Endothelial cell of umbilical vein (primary cell): Measurements from ENCODE around the gene PRDM1. TPM values are rescaled to one million over a fixed set of nuclear protein-coding genes. Genes with fewer than 3 reads are reported as not detected.

ENCODE experiments used
- BruUV-seq: library from RNA; stranded (reverse); fragments of 400-500 nt; replicated peaks from 2 replicates; lab custom pipeline; 2021; lab: Mats Ljungman, UMichigan
- CTCF ChIA-PET: fragments of 300-600, 350-600 bp; sonication (Branson Sonifier 250); formaldehyde crosslinking; loops from one replicate; lab custom pipeline; 2021; ENCODE audit warnings: antibody characterized with exemption, inconsistent platforms; lab: Charles Lee
- POLR2A ChIA-PET: fragments of 300-600, 350-600 bp; sonication (Branson Sonifier 250); formaldehyde crosslinking; loops from one replicate; lab custom pipeline; 2021; ENCODE audit warnings: antibody characterized with exemption, inconsistent platforms; lab: Charles Lee
- DNase-seq: peaks from one replicate; pipeline ENCODE4 v3.0.0-alpha.2; 2011; ENCODE audit warnings: low read depth, low spot score
- FAIRE-seq: peaks from 2 replicates; lab custom pipeline; 2011; peaks lifted over from hg19 to GRCh38; lab: Jason Lieb, UNC
- H2AFZ ChIP-seq: 2 replicates; pipeline ENCODE4 v1.6.0; 2012; ENCODE audit warnings: low read depth, low read length, control low read depth, inconsistent platforms
- H3K27ac ChIP-seq: 2 replicates; pipeline ENCODE4 v1.5.1; 2011; ENCODE audit warnings: low read depth, mild to moderate bottlenecking, control low read depth, low read length, moderate library complexity; ENCODE audit not compliant: insufficient read depth
- H3K27me3 ChIP-seq, 2 experiments: 2 replicates each; pipeline versions ENCODE4 v1.6.0 to v1.6.1; 2011; ENCODE audit warnings: low read length in 2 of 2, mixed read lengths in 1 of 2; ENCODE audit not compliant: control insufficient read depth in 2 of 2, insufficient read depth in 2 of 2
- H3K36me3 ChIP-seq, 2 experiments: 2 replicates in 1 of 2; 3 replicates in 1 of 2; pipeline ENCODE4 v1.5.1; 2011; ENCODE audit warnings: low read length in 2 of 2, mild to moderate bottlenecking in 1 of 2, moderate library complexity in 1 of 2; ENCODE audit not compliant: control insufficient read depth in 2 of 2, insufficient read depth in 2 of 2; ENCODE audit errors: extremely low read depth in 1 of 2
- H3K4me1 ChIP-seq: 3 replicates; pipeline ENCODE4 v1.5.1; 2011; ENCODE audit warnings: mild to moderate bottlenecking, low read length; ENCODE audit not compliant: control insufficient read depth, insufficient read depth; ENCODE audit errors: extremely low read depth
- H3K4me2 ChIP-seq: 2 replicates; pipeline ENCODE4 v1.6.1; 2011; ENCODE audit warnings: low read length, control low read depth, mixed read lengths; ENCODE audit not compliant: insufficient read depth
- H3K4me3 ChIP-seq, 3 experiments: fragments of 200-600 bp in 1 of 3; sonication (generic), shearing (Covaris generic) in 1 of 3; replicated peaks in 1 of 3; 2 replicates each; pipeline ENCODE4 v1.5.1; 2011 to 2016; ENCODE audit warnings: control low read depth in 3 of 3, low read length in 3 of 3, mild to moderate bottlenecking in 2 of 3, inconsistent platforms in 1 of 3, low read depth in 1 of 3, moderate library complexity in 1 of 3; ENCODE audit not compliant: insufficient read depth in 1 of 3
- H3K79me2 ChIP-seq: 2 replicates; pipeline ENCODE4 v1.6.0; 2012; ENCODE audit warnings: low read length, inconsistent platforms; ENCODE audit not compliant: control insufficient read depth, insufficient read depth
- H3K9ac ChIP-seq: replicated peaks from 2 replicates; pipeline ENCODE3; 2011; ENCODE audit warnings: low read length, control low read depth; ENCODE audit not compliant: insufficient read depth; ENCODE audit errors: extremely low read depth
- H3K9me1 ChIP-seq: replicated peaks from 3 replicates; pipeline ENCODE4 v1.6.0; 2011; ENCODE audit warnings: mild to moderate bottlenecking, low read length; ENCODE audit not compliant: control insufficient read depth, insufficient read depth; ENCODE audit errors: extremely low read depth
- H3K9me3 ChIP-seq: replicated peaks from 2 replicates; pipeline ENCODE4 v1.5.1; 2012; ENCODE audit warnings: low read length, inconsistent platforms; ENCODE audit not compliant: control insufficient read depth, insufficient read depth
- H4K20me1 ChIP-seq: replicated peaks from 2 replicates; pipeline ENCODE3; 2011; ENCODE audit warnings: mild to moderate bottlenecking, low read length; ENCODE audit not compliant: control insufficient read depth, insufficient read depth; ENCODE audit errors: extremely low read depth
- CTCF ChIP-seq, 2 donors: IDR thresholded peaks; 1 replicate in 1 of 2; 2 replicates in 1 of 2; pipeline ENCODE4 v1.5.1; 2011; ENCODE audit warnings: low read length in 2 of 2, mild to moderate bottlenecking in 2 of 2, moderate library complexity in 2 of 2, control low read depth in 1 of 2, inconsistent platforms in 1 of 2, low read depth in 1 of 2; ENCODE audit not compliant: insufficient read depth in 1 of 2; ENCODE audit errors: extremely low read depth in 1 of 2
- EZH2 ChIP-seq: IDR thresholded peaks from 2 replicates; pipeline ENCODE4 v1.6.1; 2012; ENCODE audit warnings: borderline replicate concordance, low read depth, mild to moderate bottlenecking, moderate library complexity, low read length, inconsistent platforms; ENCODE audit not compliant: severe bottlenecking
- FOS ChIP-seq: IDR thresholded peaks from 2 replicates; pipeline ENCODE4 v1.6.1; 2011; ENCODE audit warnings: mild to moderate bottlenecking, low read length, moderate library complexity, borderline replicate concordance; ENCODE audit not compliant: insufficient read depth
- GATA2 ChIP-seq: IDR thresholded peaks from 2 replicates; pipeline ENCODE4 v1.7.0; 2011; ENCODE audit warnings: low read depth, mild to moderate bottlenecking, moderate library complexity, mixed read lengths, low read length; ENCODE audit not compliant: insufficient read length, insufficient read depth
- JUN ChIP-seq: IDR thresholded peaks from 2 replicates; pipeline ENCODE4 v1.6.1; 2011; ENCODE audit warnings: borderline replicate concordance, low read depth; ENCODE audit not compliant: insufficient read length, insufficient read depth
- MYC ChIP-seq: IDR thresholded peaks from one replicate; pipeline ENCODE4 v1.6.1; 2011; ENCODE audit warnings: mild to moderate bottlenecking, low read depth, low read length
- POLR2A ChIP-seq: IDR thresholded peaks from 2 replicates; pipeline ENCODE4 v1.6.1; 2012; ENCODE audit warnings: low read depth, mild to moderate bottlenecking, control low read depth, low read length
- POLR2AphosphoS5 ChIP-seq: IDR thresholded peaks from 2 replicates; pipeline ENCODE4 v1.6.1; 2012; ENCODE audit warnings: low read depth, mild to moderate bottlenecking, control low read depth, low read length, moderate library complexity; ENCODE audit not compliant: insufficient read depth
- dilution Hi-C: fragments of 300-500 bp; cut with MboI; formaldehyde crosslinking; loops from one replicate; pipeline ENCODE4 v1.15.0; 2019; ENCODE audit warnings: low sequenced_read_pairs; ENCODE audit not compliant: extremely low pct_ligation_motif_present
- intact Hi-C: fragments of 100-400 bp; cut with micrococcal nuclease; formaldehyde crosslinking; loops from one replicate; pipeline ENCODE4 v1.10.0; 2022
- polyA plus RNA-seq, 4 experiments: library from polyadenylated mRNA; depleted of rRNA in 3 of 4; stranded (reverse) in 3 of 4; unstranded in 1 of 4; fragments of >200 nt; gene quantifications; 2 replicates each; pipeline versions ENCODE4 v1.2.1 to v1.2.3, GENCODE V29; 2011 to 2012; ENCODE audit warnings: missing spikeins in 1 of 4
- total RNA-seq: library from RNA; stranded (reverse); gene quantifications from 2 replicates; pipeline ENCODE4 v1.2.3, GENCODE V29; 2021
- TF ChIP-seq, protein P1 (sequence below): IDR thresholded peaks from 2 replicates; pipeline ENCODE4 v1.6.1; 2011; ENCODE audit not compliant: insufficient read depth, insufficient read length

Gene PRDM1
- total and polyA plus RNA-seq, 2 donors (not counting 3 experiments of a cell fraction or from before 2014, with no cell fraction given): 0.36 to 2.7 TPM

- Histone ChIP-seq H3K4me2 (no peak overlapping the region), H3K36me3 (no peaks in the 10 kb centered on the region), H3K9ac (no peak overlapping the region), H3K27ac (no peak overlapping the region), H3K4me3 (no peak overlapping the region), H4K20me1 (no peaks in the 10 kb centered on the region), H2AFZ (no peak overlapping the region), H3K4me1 (no peaks in the 10 kb centered on the region), H3K27me3 (peaks cover 4 to 11% of the 10 kb centered on the region in 2 experiments), H3K79me2 (no peaks in the 10 kb centered on the region), H3K9me1 (no peaks in the 10 kb centered on the region), H3K9me3 (no peaks in the 10 kb centered on the region)
- DNase-seq (no peak), FAIRE-seq (no peak)
- ChIA-PET POLR2A (no interaction called here), CTCF (no interaction called here)
- no TSS peak for BruUV-seq
- intact Hi-C loops (no loop called here), dilution Hi-C loops (no loop called here)
- TF ChIP-seq GATA2: no peak
- no peak for TF ChIP-seq JUN
- no peak for TF ChIP-seq MYC
- TF ChIP-seq FOS: no peak
- no peak for TF ChIP-seq CTCF (IDR thresholded peaks at IDR 0.05; ENCODE audit: extremely low read depth in 1 of 2, insufficient read depth in 1 of 2, low read depth in 1 of 2, low read length in 2 of 2)
- TF ChIP-seq EZH2: no peak
- TF ChIP-seq POLR2AphosphoS5: no peak
- no peak for TF ChIP-seq POLR2A
- TF ChIP-seq, protein P1, sequence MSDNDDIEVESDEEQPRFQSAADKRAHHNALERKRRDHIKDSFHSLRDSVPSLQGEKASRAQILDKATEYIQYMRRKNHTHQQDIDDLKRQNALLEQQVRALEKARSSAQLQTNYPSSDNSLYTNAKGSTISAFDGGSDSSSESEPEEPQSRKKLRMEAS: no peak
Measured at GRCh38 chr6:106076139-106076538, 10.0 kb upstream of the PRDM1 start.
